Testis (tissue), 2 donors: ENCODE data around the gene UBR3.
"Not testable (repeated sequence)": the region's sequence is repeated elsewhere in the genome, so short reads cannot be mapped to it uniquely, and the experiment has no call there.

Source experiments
- CTCF ChIP-seq, 3 experiments: fragments of 450-650 bp in 2 of 3; fragments of 200-600 bp in 1 of 3; sonication (generic) in 1 of 3; IDR thresholded peaks; one replicate each; pipeline ENCODE4 v1.5.1; 2016 to 2019; ENCODE audit warnings: antibody characterized with exemption in 3 of 3, mild to moderate bottlenecking in 2 of 3, moderate library complexity in 1 of 3
- POLR2A ChIP-seq: fragments of 450-650 bp; IDR thresholded peaks from one replicate; pipeline ENCODE4 v1.6.1; 2017; ENCODE audit warnings: antibody characterized with exemption, mild to moderate bottlenecking, moderate library complexity

- not testable (repeated sequence) for TF ChIP-seq CTCF (IDR thresholded peaks at IDR 0.05); POLR2A
Observed at GRCh38 chr2:169817369-169817768, 9.9 kb upstream of the UBR3 start.
